ENCODE measurements around the gene KIAA2012.

The KIAA2012 gene

GRCh38 chr2:202201220-202202160 is 128.4 kb downstream of the KIAA2012 start:
- no peak overlapping the region for H3K4me3 ChIP-seq (ENCODE audit: low read depth in 1 of 2, low read length in 2 of 2)
- no peaks in the 10 kb centered on the region for H3K9me3 ChIP-seq (ENCODE audit: insufficient read depth, low read length, severe bottlenecking)
- no peak overlapping the region for H2AFZ ChIP-seq (ENCODE audit: low read depth, low read length)
- DNase-seq: no peak
- H4K20me1 ChIP-seq (ENCODE audit: insufficient read depth, low read length): 0 out of 2 replicates have a peak, but pooled peaks cover 2% of the 10 kb centered on the region
- peaks cover 9% of the 10 kb centered on the region; the same call in 1 of the 2 replicates for H3K36me3 ChIP-seq (ENCODE audit: insufficient read depth, low read length)
- H3K79me2 ChIP-seq (ENCODE audit: insufficient read depth, low read length): no peaks in the 10 kb centered on the region
- no peaks in the 10 kb centered on the region for H3K27me3 ChIP-seq (ENCODE audit: insufficient read depth, low read length, poor library complexity)
- TF ChIP-seq, protein P1, sequence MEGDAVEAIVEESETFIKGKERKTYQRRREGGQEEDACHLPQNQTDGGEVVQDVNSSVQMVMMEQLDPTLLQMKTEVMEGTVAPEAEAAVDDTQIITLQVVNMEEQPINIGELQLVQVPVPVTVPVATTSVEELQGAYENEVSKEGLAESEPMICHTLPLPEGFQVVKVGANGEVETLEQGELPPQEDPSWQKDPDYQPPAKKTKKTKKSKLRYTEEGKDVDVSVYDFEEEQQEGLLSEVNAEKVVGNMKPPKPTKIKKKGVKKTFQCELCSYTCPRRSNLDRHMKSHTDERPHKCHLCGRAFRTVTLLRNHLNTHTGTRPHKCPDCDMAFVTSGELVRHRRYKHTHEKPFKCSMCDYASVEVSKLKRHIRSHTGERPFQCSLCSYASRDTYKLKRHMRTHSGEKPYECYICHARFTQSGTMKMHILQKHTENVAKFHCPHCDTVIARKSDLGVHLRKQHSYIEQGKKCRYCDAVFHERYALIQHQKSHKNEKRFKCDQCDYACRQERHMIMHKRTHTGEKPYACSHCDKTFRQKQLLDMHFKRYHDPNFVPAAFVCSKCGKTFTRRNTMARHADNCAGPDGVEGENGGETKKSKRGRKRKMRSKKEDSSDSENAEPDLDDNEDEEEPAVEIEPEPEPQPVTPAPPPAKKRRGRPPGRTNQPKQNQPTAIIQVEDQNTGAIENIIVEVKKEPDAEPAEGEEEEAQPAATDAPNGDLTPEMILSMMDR (IDR thresholded peaks at IDR 0.05; ENCODE audit: borderline replicate concordance, extremely low read depth, low read length, poor library complexity, severe bottlenecking): no peak
- TF ChIP-seq EZH2 (IDR thresholded peaks at IDR 0.05; ENCODE audit: borderline replicate concordance, low read depth, low read length, severe bottlenecking): no peak
- H3K9ac ChIP-seq (ENCODE audit: low read depth, low read length): no peak overlapping the region
- ATAC-seq (ENCODE audit: insufficient read depth, low read depth): peak; percentile 31; the same call in 1 of the 3 replicates
- H3K4me2 ChIP-seq (ENCODE audit: insufficient read depth, low read length): no peak overlapping the region
- H3K4me1 ChIP-seq (ENCODE audit: insufficient read depth, low read length): no peaks in the 10 kb centered on the region
- H3K27ac ChIP-seq (ENCODE audit: low read length): no peak overlapping the region

DNA sequence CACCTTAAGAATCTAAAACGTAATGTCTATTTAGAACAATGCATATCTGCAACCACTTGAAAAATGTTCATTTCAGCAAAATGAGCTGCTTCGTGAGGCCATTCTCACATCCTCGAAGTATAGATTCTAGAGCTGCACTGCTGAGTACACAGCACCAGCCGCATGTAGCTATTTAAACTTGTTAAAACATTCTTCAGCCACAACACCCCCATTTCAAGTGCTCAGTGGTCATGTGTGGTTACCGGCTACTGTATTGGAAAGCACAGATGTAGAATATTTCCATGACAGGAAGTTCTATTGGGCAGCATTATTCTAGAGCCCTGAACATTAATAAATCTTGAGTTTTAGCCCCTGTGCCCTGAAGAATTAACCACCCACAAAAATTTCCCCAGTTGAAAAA is 130.3 kb downstream of the KIAA2012 start:
- Histone ChIP-seq H3K9ac (ENCODE audit: low read depth, low read length) (no peak overlapping the region), H3K4me1 (ENCODE audit: insufficient read depth, low read length) (no peaks in the 10 kb centered on the region), H3K79me2 (ENCODE audit: insufficient read depth, low read length) (no peaks in the 10 kb centered on the region), H3K27ac (ENCODE audit: low read length) (no peak overlapping the region), H3K9me3 (ENCODE audit: insufficient read depth, low read length, severe bottlenecking) (no peaks in the 10 kb centered on the region), H3K27me3 (ENCODE audit: insufficient read depth, low read length, poor library complexity) (no peaks in the 10 kb centered on the region), H3K4me2 (ENCODE audit: insufficient read depth, low read length) (no peak overlapping the region), H4K20me1 (ENCODE audit: insufficient read depth, low read length) (0 out of 2 replicates have a peak, but pooled peaks cover 2% of the 10 kb centered on the region), H3K36me3 (ENCODE audit: insufficient read depth, low read length) (peaks cover 24% of the 10 kb centered on the region), H3K4me3 (ENCODE audit: low read depth in 1 of 2, low read length in 2 of 2) (no peak overlapping the region), H2AFZ (ENCODE audit: low read depth, low read length) (no peak overlapping the region)
- TF ChIP-seq, protein P1 (IDR thresholded peaks at IDR 0.05; ENCODE audit: borderline replicate concordance, extremely low read depth, low read length, poor library complexity, severe bottlenecking): no peak
- no peak for TF ChIP-seq EZH2 (IDR thresholded peaks at IDR 0.05; ENCODE audit: borderline replicate concordance, low read depth, low read length, severe bottlenecking)
- ATAC-seq (ENCODE audit: insufficient read depth, low read depth) (no peak), DNase-seq (no peak)

DNA sequence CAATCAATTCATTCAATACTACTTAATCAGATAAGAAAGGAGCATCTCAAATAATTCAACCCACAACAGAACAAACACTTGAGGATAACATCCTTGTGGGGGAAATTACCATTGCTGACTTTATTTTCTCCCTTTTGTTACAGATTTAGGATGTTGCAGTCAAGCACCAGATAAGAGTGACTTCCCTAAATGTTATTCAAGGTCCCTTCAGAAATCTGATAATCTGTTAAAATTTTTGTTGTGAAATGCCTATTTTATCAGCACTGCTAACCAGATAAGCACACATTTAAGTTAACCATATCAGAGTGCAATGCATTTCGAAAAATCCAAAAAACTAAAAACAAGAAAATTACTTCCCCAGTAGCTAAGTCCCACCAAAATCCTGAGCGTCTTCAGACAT is 131.8 kb downstream of the KIAA2012 start:
- Histone ChIP-seq H3K79me2 (ENCODE audit: insufficient read depth, low read length) (no peaks in the 10 kb centered on the region), H3K36me3 (ENCODE audit: insufficient read depth, low read length) (peaks cover 36% of the 10 kb centered on the region), H3K27ac (ENCODE audit: low read length) (no peak overlapping the region), H3K9ac (ENCODE audit: low read depth, low read length) (no peak overlapping the region), H2AFZ (ENCODE audit: low read depth, low read length) (no peak overlapping the region), H3K27me3 (ENCODE audit: insufficient read depth, low read length, poor library complexity) (no peaks in the 10 kb centered on the region), H3K4me3 (ENCODE audit: low read depth in 1 of 2, low read length in 2 of 2) (no peak overlapping the region), H3K9me3 (ENCODE audit: insufficient read depth, low read length, severe bottlenecking) (no peaks in the 10 kb centered on the region), H3K4me1 (ENCODE audit: insufficient read depth, low read length) (no peaks in the 10 kb centered on the region), H4K20me1 (ENCODE audit: insufficient read depth, low read length) (0 out of 2 replicates have a peak, but pooled peaks cover 2% of the 10 kb centered on the region), H3K4me2 (ENCODE audit: insufficient read depth, low read length) (no peak overlapping the region)
- TF ChIP-seq EZH2 (IDR thresholded peaks at IDR 0.05; ENCODE audit: borderline replicate concordance, low read depth, low read length, severe bottlenecking): no peak
- TF ChIP-seq, protein P1 (IDR thresholded peaks at IDR 0.05; ENCODE audit: borderline replicate concordance, extremely low read depth, low read length, poor library complexity, severe bottlenecking): no peak
- DNase-seq (no peak), ATAC-seq (ENCODE audit: insufficient read depth, low read depth) (no peak)

All from DND-41 (cell line).